Right renal pelvis (tissue), 4 donors: Measurements from ENCODE around the gene HEPN1. TPM values are rescaled to one million over a fixed set of nuclear protein-coding genes. Genes with fewer than 3 reads are reported as not detected.
"Not testable (repeated sequence)": the region's sequence is repeated elsewhere in the genome, so short reads cannot be mapped to it uniquely, and the experiment has no call there.

Source experiments
- DNase-seq, 4 donors: peaks; one replicate each; pipeline ENCODE4 v3.0.0-alpha.2; 2013; ENCODE audit warnings: low read depth in 4 of 4, low spot score in 3 of 4, missing footprints in 1 of 4
- polyA plus RNA-seq, 4 donors: library from polyadenylated mRNA; unstranded; fragments of 120-200 nt; gene quantifications; one replicate each; pipeline ENCODE4 v1.2.1, GENCODE V29; 2013; ENCODE audit not compliant: insufficient read length in 4 of 4

The HEPN1 gene
- polyA plus RNA-seq, 4 donors = 1.1 to 1.3 (median 1.3) TPM

DNA sequence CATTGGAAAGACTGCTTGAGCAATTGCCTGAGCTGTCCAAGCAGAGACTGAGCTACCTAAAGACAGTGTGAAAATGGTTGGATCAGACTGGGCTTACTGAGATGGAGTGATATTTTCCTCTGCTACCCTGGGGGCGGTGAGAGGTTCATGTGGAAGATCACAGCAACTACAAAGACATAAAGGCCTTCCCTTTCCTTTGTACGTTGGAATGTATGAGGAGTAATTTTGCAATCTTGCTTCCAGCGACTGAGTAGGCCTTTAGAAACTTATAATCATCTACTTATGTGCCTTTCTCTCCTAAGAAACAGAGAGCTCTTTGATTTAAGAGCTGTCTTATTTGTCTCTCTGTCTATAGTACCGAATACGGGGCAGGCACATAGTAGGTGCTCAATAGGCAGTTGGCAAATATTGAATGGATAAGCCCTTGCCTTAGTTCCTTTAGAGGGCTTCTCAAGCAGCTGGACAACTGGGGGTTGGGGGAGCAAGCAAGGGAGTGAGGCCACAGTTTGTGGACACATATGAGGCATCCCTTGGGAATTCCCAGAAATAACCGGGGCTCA, 19.2 kb downstream of the HEPN1 start:
- DNase-seq = no peak

DNA sequence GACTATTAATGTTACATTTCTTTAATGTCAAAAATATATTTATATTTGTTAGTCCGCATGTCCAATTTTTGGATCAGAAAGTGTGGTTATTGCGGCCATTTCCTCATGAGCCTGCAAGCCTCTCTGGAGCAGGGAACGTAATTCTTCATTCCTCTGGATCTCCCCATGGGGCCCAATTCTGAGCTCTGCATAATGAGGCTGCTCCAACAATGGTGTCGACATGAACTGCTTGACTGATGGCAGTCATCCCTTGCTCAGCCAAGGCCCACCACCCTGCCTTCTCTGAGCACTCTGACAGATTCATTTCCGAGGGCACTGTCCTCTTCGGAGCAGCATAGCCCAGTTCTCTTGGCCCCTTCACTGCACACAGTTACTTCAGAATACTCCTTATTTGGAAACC, 19.9 kb downstream of the HEPN1 start:
- no peak for DNase-seq

DNA sequence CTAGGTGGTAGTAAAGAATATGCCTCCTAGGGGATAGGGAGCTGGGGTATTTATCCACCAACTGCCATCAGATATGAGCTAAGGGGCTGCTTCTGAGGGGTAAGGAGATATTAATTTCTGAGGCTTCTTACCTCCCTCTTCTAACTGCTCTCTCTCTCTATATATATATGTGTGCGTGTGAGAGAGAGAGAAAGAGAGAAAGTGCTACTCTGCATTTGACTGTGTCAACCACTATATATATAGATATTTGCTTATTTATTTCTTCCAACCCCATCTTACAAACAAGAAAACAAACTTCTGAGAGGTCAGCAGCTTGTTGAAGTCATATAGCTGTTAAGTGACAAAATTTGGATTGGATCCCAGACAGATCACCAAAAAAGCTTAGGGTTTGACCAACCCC, 22.7 kb downstream of the HEPN1 start:
- DNase-seq = no peak

DNA sequence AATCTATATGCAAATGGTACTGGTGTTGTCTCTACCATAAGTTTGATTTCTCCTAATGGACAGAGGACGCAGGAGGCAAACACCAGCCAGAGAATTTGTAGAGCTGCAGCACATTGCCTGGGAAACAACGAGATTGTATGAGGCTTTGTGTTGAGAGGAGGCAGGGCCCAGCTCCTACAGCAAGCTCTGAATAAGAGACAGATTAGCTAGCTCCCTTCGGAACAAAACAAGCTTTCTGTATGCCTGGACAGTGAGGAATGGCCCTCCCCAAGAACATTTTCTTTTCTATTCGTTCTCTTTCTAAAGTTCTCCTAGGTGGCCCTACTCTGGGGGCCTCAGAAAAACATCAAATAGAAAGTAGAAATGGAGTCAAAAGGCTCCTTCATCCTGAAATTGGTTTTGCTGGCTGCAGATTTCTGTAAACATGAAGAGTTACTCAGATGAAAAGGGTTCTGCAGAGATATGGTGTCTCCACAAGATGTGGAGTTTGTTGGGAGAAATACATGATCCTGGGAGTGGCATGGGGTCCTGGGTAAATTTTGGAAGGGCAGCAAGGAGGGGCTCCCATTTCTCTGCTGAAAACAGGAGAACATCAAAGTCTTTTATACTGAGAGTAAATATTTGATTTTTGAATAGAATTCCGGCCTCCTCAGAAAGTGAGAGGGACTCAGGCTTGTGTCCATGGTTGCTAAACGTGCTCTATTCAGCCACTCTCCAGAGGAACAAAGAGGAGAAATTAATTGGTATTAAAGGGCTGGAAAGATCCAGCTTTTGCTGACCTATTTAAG, 23.6 kb downstream of the HEPN1 start:
- no peak for DNase-seq

DNA sequence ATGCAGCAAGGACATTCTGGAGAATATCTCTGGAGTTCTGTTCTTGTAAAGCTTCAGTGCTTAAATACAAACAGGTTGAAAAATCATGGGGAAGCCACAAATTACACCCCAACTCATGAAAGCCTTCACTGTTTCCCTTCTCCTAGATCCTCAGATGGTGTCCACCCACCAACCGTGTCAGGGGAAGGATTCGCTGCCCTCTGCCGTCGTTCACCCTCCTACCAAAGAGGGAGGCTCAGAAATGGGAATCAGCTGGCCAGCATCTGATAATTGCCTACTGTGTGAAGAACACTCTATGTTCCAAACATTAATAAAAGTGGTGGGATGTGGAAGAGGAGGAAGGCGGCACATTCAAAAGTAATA, 24.2 kb downstream of the HEPN1 start:
- DNase-seq = no peak

DNA sequence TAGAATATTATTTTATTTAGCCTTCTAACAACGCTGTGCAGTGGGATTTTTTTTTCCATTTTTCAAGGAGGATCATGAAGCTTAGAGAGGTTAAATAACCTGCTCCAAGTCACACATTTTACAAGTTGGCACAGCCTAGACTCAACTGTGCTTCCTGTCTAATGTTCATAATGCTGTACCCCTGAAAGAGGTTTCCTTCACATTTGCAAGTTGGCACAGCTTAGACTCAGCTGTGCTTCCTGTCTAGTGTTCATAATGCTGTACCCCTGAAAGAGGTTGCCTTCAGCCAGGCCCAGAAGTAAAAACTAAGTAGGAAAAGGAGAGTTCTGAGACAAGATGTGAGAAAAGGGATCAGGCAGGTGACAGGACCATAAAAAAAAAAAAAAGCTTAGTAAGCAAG, 24.7 kb downstream of the HEPN1 start:
- no peak for DNase-seq

DNA sequence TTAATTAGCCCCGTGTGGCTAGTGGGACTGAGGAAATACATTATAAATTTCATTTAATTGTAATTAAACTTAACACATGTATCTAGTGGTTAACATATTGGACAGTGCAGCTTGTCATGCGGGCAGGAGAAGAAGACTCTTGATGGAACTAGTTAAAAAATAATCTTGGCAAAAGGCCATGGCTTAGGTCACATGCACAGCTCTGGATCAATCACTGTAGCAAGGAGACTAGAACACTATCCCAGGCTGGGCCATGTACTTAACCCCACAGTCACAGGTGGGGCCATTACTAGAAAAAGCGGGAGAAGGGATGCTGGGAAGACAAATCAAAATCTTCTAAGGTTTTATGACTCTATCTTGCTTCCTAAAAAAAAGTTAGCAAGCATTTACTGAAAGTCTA, 25.5 kb downstream of the HEPN1 start:
- DNase-seq = no peak

DNA sequence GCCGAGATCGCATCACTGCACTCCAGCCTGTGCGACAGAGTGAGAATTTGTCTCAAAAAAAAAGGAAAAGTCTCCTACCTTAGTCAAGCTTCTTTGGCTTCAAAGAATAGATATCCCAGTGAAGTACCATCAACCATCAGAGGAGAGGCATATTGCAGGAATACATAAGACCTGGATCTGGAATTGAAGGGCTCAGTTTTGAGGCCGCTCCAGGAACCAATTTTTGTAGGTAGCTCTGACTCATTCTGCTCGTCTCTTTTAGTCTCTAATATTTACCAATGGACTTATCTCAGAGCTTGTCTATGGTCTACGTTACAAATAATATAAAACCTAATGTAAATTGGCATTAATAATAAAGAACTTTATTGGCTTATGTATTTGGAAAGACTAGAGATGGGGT, 26.8 kb downstream of the HEPN1 start:
- no peak for DNase-seq

DNA sequence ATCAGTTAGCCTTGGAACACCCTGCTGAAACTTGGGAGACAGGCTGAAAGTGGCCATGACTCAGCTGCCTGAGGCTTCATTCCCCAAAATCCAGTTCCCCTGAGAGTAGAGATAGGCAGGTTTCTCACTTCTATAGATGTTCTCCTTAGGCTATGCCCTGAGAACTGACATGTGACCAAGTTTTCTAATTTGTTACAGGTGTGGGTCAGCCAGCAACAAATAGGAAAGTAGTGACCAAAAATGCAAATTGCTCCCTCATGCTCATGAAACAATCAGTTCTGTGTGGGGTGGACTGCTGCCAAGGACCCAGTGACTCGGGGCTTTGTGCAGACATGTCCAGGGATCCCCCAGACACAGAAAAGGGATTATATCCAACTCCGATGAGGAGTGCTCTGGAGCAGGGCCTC, 27.7 kb downstream of the HEPN1 start:
- no peak for DNase-seq

DNA sequence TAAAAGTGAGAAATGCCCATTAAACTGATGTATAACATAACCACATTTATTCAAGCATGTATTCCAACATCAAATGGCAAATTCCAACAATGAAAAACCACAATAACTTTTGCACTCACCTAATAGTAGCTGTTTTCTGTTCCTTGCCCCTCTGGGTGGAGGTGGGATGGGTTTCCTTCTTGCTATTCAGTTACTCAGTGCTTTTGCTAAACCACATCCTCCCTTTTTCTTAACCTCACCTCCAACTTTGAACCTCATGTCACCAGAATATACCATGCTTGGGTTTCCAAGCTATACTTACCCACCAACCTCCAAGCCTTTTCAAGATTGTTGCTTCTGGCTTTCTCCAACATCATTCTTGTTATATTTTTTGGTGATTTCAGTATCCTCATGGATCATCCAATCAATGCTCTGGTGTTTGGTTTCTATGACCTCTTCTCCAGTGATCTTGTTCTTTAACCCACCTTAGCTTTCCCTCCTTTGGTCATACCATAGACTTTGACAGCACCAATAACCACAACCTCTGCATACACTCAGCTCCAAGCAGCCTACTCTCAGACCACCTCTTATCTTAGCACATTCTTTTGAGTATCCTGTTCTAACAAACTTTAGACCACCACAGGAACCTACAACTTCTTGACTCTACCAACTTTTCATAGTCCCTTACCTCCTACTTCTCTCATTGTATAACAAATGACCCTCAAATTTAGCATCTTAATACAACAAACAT, 31.7 kb downstream of the HEPN1 start:
- no peak for DNase-seq

DNA sequence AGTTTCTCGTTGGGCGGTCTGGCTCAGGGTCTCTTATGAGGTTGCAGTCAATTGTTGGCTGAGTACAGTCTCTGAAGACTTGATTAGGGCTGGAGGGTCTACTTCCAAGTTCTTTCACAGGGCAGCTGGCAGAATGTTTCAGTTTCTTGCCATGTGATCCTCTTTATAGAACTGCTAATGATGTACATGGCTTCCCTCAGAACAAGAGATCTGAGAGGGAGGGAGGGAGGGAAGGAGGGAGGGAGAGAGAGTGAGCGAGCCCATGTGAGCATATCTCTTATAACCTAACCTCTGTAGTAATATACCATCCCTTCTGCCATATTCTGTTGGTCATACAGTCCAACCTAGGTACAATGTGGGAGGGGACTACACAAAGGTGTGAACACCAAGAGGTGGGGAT, 32.3 kb downstream of the HEPN1 start:
- no peak for DNase-seq

DNA sequence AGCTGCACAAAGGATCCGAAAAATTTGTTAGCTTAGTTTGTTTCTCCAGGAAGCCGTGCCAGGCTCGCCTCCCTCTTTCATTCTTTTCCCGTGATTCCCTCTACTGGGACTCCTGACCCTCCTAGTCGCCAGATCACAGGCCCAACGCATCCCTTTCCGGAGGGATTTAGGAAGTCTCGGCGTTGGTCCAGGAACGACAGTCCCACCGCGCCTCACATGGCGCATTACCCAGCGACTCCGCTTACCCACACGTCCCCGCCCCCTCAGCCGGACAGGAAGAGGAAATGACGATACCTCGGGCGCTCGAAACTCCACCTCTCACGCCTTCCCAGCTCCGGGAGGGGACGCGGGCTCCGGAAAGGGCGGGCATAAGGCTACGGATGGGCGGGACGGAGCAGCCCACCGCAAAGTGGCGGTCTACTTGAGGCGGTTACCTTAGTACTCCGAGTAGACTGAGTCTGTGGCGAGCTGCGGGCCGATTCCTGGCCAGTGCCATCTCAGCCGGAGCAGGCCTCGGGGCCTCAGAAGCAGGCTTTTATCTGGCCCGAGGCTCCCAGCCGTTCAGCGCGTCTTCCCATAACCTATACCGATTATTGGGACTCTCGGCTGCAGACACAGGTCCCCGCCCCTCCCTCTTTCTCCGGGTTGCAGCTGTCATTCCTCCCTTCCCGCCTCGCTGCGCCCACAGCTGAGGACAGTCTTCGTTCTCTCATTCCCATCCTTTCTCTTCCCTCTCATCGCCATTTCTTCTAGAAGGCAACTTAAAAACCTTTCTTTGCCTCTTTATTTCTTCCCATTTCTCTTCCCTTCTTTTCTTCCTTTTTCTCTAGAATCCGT, 34.9 kb downstream of the HEPN1 start, which contains the start of gene CCDC15:
Gene CCDC15 (plus strand): TSS at position 450 of the 837 bp plus-strand sequence. CDS start 531 bp downstream, outside the sequence.
- DNase-seq = peak; percentile 92 to 96 (median 96)

DNA sequence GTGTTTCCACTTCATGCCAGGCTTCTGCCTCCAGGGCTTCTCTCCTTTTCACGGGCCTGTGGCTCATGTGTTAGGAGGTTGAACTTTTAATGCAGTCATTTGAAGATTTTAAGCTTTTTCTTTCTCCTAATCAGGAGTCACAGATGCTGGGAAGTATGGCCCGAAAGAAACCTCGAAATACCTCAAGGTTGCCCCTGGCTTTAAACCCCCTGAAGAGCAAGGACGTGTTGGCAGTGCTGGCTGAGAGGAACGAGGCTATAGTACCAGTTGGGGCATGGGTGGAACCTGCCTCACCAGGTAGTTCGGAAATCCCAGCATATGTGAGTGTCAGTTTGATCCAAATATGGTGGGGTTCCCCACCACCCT, 35.5 kb downstream of the HEPN1 start:
- DNase-seq = no peak

DNA sequence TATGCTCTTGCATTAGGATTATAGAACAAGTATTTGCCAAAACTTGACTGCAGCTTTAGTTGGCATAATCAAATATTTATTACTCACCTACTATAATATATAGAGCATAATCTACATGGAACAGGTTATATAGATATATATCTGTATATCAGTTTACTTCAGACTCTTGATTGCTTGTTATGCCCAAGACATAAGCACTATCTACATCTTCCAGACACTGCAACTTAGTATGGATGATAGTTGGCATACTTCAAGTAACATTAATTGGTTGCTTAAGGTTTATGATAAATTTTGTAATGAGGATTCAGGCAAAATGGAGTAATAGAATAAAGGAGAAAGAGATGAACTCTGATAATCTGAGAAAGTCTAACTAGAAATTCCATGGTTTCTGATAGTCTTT, 36.0 kb downstream of the HEPN1 start:
- no peak for DNase-seq

DNA sequence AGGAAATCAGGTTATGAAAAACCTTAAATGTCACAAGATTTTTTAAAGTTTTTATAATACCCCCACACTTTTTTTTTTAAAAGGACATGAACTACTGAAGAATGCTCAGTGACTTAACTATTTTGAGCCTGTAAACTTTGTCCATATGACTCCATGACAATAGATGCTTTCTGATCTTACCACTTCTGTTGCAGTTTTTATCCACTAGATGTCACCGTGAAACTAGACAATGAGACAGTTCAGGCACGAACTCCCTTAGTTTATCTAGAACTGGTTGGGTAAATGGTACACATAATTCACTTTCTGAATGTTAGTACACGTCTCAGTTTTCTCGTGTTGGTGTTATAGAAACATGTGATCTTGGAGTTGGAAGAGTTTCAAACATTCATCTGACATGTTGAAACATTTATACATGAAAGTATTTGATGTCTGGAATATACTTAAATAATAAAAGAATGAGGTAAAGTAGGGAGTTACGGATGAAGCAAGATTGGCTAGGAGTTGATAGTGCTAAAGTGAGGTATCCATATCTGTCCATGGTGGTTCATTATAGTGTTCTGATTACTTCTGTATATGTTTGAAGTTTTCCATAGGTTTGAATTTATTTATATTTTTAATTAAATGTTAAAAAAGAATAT, 43.0 kb downstream of the HEPN1 start:
- peak; percentile 39 to 61 (median 60) for DNase-seq

DNA sequence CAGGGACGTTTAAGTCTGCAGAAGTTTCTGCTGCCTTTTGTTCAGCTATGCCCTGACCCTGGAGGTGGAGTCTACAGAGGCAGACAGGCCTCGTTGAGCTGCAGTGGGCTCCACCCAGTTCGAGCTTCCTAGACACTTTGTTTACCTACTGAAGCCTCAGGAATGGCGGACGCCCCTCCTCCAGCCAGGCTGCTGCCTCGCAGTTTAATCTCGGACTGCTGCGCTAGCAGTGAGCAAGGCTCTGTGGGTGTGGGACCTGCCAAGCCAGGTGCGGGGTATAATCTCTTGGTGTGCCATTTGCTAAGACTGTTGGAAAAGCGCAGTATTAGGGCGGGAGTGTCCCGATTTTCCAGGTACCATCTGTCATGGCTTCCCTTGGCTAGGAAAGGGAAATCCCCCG, 49.1 kb downstream of the HEPN1 start:
- DNase-seq = not testable (repeated sequence)
